A549 (cell line): Measurements from ENCODE around the gene JAKMIP2.

Experiments used
- CTCF ChIP-seq: fragments of >200 bp; sonication (Bioruptor Twin); formaldehyde crosslinking; IDR thresholded peaks from 3 replicates; pipeline ENCODE4 v1.5.1; 2016
- EP300 ChIP-seq, 2 experiments: fragments of >200 bp; sonication (Bioruptor Twin); formaldehyde crosslinking; IDR thresholded peaks; 2 replicates in 1 of 2; 3 replicates in 1 of 2; pipeline ENCODE4 v1.6.1; 2016 to 2017
- TF ChIP-seq, protein P1 (sequence below): fragments of 450-650 bp; IDR thresholded peaks from 2 replicates; pipeline ENCODE4 v1.6.1; 2014; ENCODE audit warnings: antibody characterized with exemption

DNA sequence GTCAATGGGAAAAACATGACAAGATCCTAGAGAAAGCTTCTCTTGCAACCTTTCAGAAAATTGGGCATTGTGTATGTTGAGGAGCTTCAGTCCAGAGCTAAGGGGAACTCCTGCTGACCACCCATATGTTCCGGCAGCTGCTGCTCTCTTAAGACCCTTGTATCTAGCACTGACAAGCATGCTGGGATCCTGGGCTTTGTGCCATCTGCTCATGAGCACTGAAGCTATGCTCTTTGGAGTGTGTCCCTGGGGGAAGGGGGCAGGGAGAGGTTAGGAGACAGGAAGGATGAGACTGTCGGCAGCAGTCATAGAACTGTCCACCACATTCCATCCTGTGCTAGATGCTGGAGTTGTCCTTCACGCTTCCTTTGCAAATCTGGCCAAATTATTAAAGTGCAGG is 109.3 kb downstream of the JAKMIP2 start:
- TF ChIP-seq CTCF (no peak), EP300 (IDR thresholded peaks at IDR 0.05) (no peak)
- TF ChIP-seq, protein P1, sequence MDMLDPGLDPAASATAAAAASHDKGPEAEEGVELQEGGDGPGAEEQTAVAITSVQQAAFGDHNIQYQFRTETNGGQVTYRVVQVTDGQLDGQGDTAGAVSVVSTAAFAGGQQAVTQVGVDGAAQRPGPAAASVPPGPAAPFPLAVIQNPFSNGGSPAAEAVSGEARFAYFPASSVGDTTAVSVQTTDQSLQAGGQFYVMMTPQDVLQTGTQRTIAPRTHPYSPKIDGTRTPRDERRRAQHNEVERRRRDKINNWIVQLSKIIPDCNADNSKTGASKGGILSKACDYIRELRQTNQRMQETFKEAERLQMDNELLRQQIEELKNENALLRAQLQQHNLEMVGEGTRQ = no peak
